PFSK-1 (cell line): ENCODE measurements around the gene TEX29.

ENCODE experiments used
- FOXP2 ChIP-seq: optimal IDR thresholded peaks from 2 replicates; pipeline ENCODE3; 2011; ENCODE audit warnings: borderline replicate concordance, control low read depth, inconsistent platforms; ENCODE audit not compliant: insufficient read depth; ENCODE audit errors: extremely low read length, extremely low read depth
- POLR2AphosphoS5 ChIP-seq: IDR thresholded peaks from 2 replicates; pipeline ENCODE4 v1.6.1; 2012; ENCODE audit warnings: low read depth, mild to moderate bottlenecking, control low read depth, low read length, moderate library complexity
- SIN3A ChIP-seq: IDR thresholded peaks from 2 replicates; pipeline ENCODE4 v1.6.1; 2012; ENCODE audit warnings: mild to moderate bottlenecking, low read length, moderate library complexity, borderline replicate concordance; ENCODE audit not compliant: insufficient read depth
- TAF1 ChIP-seq: IDR thresholded peaks from 2 replicates; pipeline ENCODE4 v1.6.1; 2012; ENCODE audit warnings: low read length, control low read depth, borderline replicate concordance; ENCODE audit not compliant: insufficient read depth
- TF ChIP-seq, protein P1 (sequence below), 2 experiments: IDR thresholded peaks; 2 replicates each; pipeline versions ENCODE4 v1.6.1 to v1.8.0; 2011 to 2012; ENCODE audit warnings: low read depth in 2 of 2, low read length in 2 of 2, control low read depth in 1 of 2, inconsistent platforms in 1 of 2, mild to moderate bottlenecking in 1 of 2, moderate library complexity in 1 of 2; ENCODE audit not compliant: insufficient read depth in 1 of 2

TEX29 gene

GRCh38 chr13:111384441-111385182 lies 64.2 kb downstream of the TEX29 start:
- TF ChIP-seq, protein P1, sequence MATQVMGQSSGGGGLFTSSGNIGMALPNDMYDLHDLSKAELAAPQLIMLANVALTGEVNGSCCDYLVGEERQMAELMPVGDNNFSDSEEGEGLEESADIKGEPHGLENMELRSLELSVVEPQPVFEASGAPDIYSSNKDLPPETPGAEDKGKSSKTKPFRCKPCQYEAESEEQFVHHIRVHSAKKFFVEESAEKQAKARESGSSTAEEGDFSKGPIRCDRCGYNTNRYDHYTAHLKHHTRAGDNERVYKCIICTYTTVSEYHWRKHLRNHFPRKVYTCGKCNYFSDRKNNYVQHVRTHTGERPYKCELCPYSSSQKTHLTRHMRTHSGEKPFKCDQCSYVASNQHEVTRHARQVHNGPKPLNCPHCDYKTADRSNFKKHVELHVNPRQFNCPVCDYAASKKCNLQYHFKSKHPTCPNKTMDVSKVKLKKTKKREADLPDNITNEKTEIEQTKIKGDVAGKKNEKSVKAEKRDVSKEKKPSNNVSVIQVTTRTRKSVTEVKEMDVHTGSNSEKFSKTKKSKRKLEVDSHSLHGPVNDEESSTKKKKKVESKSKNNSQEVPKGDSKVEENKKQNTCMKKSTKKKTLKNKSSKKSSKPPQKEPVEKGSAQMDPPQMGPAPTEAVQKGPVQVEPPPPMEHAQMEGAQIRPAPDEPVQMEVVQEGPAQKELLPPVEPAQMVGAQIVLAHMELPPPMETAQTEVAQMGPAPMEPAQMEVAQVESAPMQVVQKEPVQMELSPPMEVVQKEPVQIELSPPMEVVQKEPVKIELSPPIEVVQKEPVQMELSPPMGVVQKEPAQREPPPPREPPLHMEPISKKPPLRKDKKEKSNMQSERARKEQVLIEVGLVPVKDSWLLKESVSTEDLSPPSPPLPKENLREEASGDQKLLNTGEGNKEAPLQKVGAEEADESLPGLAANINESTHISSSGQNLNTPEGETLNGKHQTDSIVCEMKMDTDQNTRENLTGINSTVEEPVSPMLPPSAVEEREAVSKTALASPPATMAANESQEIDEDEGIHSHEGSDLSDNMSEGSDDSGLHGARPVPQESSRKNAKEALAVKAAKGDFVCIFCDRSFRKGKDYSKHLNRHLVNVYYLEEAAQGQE (IDR thresholded peaks at IDR 0.05; ENCODE audit: insufficient read depth in 1 of 2, low read depth in 2 of 2, low read length in 2 of 2): no peak
- TF ChIP-seq FOXP2 (no peak), POLR2AphosphoS5 (no peak)

- TF ChIP-seq SIN3A: no peak
- TF ChIP-seq, protein P1 (IDR thresholded peaks at IDR 0.05; ENCODE audit: insufficient read depth in 1 of 2, low read depth in 2 of 2, low read length in 2 of 2): no peak
- no peak for TF ChIP-seq TAF1
- no peak for TF ChIP-seq POLR2AphosphoS5
- no peak for TF ChIP-seq FOXP2
These were observed 64.9 kb downstream of the TEX29 start for GRCh38 chr13:111385183-111385857.

DNA sequence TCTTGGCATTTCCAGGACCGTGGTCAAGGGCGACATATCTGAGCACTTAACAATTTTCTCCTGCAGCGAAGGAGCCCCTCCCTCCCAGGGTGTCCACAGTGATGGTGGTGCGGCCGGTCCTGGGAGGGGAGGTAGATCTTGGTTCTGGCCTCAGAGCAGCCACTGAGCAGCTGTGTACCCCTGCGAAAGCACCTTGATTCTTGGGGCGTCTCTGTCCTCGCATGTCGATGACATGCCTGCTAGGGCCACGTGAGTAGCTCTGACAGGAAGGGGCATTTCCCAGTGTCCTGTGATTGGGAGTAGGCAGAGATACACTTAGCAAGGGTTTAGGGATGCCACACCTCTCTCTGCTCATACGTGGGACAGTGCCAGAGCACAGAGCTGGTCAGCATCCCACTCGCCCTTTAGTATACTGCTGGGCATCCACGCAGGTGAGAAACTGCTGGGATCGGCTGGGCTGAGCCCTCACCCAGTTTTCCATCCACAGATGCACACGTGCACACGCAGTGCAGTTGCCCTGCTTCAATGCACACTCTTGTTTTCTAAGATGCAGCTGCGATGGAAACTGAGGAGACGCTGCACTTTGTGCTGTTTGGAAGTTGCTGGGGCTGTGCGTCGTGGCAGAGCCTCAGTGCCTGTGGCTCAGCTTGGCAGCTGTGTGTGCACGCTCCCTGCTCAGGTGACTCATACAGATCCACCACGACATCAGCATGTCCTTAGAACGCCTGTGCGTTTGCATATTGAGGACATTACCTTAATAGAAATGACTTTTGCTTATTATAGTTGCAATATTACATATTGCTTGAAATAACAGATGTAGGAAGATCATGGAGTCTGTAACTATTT lies 66.8 kb downstream of the TEX29 start:
- TF ChIP-seq, protein P1 (IDR thresholded peaks at IDR 0.05; ENCODE audit: insufficient read depth in 1 of 2, low read depth in 2 of 2, low read length in 2 of 2): no peak
- TF ChIP-seq TAF1: no peak

DNA sequence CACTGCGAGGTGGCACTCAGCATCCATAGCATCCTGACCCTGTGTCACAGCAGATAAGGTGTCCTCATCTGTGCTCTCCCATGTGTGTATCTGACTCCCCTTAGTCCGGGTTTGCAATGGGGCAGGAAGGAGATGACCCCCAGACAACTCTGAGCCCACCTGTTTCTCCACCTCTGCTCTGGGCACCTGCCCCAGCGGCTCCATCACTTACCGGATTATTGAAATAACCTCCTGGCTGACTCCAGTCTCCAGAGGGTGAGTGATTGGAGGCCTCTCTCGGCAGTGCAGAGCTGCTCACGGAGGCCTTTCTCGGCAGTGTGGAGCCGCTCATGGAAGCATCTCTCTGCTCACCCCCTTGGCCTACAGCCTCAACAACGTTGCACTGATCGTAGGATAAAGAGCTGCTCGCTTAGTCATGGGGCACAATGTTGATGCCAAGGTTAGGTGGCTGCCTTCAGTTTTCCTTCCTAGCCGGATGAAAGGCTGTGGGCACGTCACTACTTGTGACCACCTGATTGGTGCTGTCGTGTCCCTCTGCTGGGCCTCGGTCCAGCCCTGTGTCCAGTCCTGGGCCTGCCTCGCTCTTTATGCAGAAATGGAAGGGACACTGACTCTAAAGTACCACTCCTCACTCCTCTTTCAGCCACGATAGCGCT lies 67.6 kb downstream of the TEX29 start:
- TF ChIP-seq FOXP2 (no peak), POLR2AphosphoS5 (no peak), SIN3A (no peak), TAF1 (no peak)
- TF ChIP-seq, protein P1 (IDR thresholded peaks at IDR 0.05; ENCODE audit: insufficient read depth in 1 of 2, low read depth in 2 of 2, low read length in 2 of 2): no peak
